Fibroblast of lung (primary cell): ENCODE data around the gene KIAA1217.

Experiments
- CTCF ChIP-seq, 2 donors: IDR thresholded peaks in 1 of 2; conservative IDR thresholded peaks in 1 of 2; 1 replicate in 1 of 2; 2 replicates in 1 of 2; pipeline ENCODE4 v1.5.1; 2011 to 2012; ENCODE audit warnings: low read length in 2 of 2, control low read depth in 1 of 2, inconsistent platforms in 1 of 2, low read depth in 1 of 2, mild to moderate bottlenecking in 1 of 2
- EZH2 ChIP-seq: IDR thresholded peaks from 2 replicates; pipeline ENCODE4 v1.5.1; 2012; ENCODE audit warnings: low read length, control low read depth, mild to moderate bottlenecking; ENCODE audit errors: missing control alignments

- TF ChIP-seq CTCF (conservative IDR thresholded peaks at IDR 0.05 in 1 of 2, IDR thresholded peaks at IDR 0.05 in 1 of 2; ENCODE audit: low read depth in 1 of 2, low read length in 2 of 2) = no peak
- TF ChIP-seq EZH2 = no peak
Measured at GRCh38 chr10:24444337-24444736, 235.4 kb downstream of the KIAA1217 start.
